ENCODE data around the gene TNFRSF6B.

- no peak for TF ChIP-seq CTCF (IDR thresholded peaks at IDR 0.05 in 8 of 11, conservative IDR thresholded peaks at IDR 0.05 in 3 of 11)
- no peak for TF ChIP-seq POLR2A (IDR thresholded peaks at IDR 0.05)
Observed at GRCh38 chr20:63668351-63668750, 28.1 kb upstream of the TNFRSF6B start.
